OCI-M1 (cell line): Measurements from ENCODE around the gene BICDL1.

Experiments
- DNase-seq: peaks from one replicate; lab custom pipeline; 2025; lab: John Stamatoyannopoulos, UW

BICDL1 gene

DNA sequence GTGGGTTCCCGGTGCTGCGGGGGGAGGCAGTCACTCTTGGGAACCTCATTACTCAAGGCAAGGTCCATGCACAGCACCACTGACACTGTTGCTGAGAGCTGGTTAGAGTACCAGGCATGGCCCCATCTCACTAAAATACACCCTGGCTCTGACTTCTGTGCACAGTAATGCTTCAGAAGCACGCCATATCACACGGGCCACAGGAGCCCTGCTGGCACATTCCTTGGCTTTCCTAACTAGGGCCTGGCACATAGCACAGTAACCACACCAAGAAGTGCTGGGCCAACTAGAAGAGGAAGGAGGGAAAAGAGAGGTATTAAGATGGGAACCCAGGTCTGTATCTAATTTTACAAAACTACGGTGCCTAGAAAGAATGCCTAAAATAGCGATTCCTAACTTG is 141.0 kb downstream of the BICDL1 start:
- DNase-seq, result no peak

DNA sequence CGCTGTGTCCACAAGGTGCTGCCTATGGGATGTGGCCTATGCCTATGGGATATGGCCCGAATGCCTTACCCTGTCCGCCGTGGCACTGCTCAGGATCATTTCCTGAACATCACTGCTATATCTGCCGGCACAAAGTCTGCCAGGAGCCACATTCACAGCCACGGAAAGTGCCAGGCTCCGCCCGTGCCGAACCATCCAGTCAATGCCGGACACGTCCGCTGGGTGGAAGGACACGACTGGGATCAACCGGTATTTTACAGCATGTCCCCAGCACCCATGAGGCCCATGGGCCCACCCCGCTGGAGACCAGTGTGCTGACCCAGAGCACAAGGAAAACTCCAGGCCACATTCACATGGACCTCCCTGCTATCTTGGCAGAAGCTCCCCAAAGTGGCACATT is 142.1 kb downstream of the BICDL1 start:
- DNase-seq, result no peak

DNA sequence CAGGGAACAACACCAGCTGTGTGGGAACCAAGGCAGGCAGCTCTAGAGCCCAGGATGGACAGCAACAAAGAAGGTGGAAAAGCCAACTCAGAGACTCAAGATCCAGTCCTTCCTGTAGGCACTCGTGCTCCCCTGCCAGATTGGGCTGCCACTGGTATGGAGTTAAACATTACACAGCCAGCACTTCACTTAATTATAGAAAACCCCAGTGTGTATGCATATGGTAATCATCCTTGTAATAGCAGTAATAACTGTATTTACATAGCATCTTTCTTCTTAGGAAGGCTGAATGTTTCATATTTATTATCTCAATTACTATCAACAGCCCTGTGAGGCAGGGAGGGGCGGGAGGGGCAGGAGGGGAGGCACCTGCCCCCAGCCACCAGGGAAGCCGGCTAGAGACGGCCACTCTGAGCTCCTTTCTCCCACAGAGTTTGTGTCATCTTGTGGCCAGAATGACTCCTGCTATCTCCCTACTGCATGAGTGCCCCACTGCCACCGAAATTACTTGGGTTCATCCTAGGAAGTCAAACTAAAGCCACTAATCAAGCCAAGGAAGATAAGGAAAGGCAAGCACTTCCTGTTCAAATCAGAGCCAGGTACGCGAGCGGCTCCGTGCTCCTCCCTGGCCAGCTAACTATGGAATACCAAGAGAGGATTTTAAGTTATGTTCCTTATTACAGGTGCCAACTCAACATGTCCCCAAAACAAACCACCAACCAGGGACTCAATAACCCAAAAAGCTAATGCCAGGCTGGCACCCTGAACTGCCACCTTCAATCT is 143.2 kb downstream of the BICDL1 start:
- DNase-seq, result no peak

DNA sequence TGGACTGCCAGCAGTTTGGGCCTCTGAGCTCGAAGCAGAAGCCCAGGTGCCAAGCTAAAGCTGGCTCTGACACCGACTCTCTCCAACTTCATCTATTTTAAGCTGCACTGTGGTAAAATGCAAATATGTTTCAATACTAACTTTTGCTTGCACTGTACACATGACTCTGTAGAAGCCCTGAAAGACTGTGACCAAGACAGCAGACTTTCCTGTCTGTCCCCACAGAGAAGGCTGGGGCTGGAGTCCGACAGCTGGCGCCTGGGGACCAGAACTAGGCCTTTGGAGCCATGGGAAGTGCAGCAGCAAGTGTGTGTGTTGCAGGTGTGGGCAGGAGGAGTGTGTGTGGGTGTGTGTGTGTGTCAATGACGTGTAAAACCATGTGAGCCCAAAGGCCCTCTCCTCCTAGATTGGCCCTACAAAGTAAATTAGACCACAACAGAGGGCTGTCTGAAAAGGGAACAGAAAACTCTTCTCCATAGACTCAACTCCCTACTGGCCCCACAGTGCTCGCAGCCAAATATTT is 143.9 kb downstream of the BICDL1 start:
- DNase-seq, result no peak

DNA sequence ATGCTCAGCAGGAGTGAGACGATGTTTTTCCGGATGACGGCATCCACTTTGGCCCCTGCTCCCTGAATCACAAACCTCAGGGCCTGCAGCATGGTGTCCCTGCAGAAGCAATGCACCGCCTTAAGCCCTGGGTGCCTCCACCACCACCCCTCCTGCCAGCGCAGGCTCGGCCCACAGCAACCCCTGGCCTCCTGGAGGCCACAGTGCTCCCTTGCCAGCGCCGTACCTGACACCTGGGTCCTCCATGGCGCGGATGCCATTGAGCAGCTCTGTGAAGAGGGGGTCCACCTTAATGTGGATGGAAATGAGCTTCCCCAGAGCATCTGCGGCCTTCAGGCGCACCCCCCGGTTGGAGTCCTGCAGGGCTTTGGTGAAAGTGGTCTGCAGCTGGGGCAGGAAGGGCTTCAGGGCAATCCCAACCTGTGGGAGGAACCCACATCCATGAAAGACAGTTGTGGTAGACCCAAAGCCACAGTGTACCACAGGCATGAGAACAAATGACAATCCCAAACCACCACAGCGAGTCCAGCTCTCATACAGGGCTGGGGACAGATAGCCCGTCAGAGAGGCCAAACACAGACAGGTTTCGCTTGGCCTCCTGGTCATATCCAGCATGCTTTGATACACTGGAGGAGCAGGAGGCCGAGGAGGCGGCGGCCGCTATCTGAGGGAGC is 145.4 kb downstream of the BICDL1 start:
- no peak for DNase-seq

DNA sequence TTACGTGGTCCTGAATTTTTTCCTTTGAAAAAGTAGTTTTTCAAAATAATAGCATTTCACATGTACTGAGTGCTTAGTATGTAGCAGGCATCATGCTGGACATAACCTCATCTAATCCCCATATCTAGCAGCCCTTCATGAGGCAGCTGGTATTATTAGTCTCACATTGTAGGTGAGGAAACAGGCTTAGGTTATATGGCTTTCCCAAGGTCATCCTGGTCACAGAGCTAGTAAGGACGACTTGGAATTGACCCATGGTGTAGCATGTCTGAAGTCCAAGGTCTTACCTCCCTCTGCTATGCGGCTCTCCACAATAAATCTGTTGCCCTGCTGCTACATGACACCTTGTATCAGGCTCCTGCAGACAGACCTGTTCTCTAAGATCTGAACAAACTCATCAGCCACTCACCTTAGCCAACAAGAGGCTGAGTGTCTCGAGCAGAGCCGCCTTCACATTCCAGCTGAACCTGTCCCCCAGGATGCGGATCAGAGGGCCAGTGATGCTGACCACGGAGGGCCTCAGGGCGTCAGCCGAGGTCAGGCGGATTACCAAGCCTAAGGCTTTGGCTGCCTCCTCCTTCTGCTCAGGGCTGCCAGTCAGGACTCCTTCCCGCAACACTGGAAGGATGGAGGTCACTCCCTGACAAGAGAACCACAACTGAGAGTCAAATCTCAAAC is 147.2 kb downstream of the BICDL1 start:
- no peak for DNase-seq

DNA sequence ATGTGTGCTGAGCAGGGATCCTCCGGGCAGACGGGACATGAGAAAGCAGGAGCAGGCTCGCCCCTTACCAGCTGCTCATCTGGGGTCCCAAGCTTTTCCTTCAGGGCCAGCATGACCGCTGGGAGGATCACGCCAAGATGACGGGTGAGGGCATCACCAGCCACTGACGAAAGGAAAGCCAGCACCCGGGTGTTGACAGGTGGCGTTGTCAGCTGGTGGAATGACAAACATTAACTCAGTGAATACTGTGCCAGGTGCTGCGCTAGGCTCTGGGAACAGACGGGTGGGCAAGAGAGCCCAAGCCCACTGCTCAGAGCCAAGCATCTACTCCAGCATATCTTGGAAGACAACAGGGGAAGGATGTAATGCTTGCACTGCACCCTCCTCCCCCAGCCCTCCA is 148.8 kb downstream of the BICDL1 start:
- no peak for DNase-seq

DNA sequence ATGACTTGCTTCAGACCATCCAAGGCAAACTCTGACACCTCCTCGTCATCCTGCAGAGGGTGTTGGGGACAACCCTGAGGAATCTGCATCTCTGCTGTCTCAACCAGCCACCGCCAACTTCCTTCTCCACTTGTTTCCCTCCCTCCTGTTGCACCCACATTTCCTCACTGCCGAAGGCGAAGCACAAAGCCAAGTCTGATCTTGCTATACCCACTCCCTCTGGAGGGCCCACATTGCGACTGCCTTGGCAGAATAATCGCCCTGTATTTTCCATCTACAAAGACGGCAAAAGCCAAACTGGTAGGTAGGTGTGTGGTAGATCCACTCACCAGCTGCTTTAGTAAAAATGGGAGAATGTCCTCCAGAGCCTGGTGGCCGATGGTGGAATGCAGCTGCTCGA is 149.3 kb downstream of the BICDL1 start:
- DNase-seq, result no peak

DNA sequence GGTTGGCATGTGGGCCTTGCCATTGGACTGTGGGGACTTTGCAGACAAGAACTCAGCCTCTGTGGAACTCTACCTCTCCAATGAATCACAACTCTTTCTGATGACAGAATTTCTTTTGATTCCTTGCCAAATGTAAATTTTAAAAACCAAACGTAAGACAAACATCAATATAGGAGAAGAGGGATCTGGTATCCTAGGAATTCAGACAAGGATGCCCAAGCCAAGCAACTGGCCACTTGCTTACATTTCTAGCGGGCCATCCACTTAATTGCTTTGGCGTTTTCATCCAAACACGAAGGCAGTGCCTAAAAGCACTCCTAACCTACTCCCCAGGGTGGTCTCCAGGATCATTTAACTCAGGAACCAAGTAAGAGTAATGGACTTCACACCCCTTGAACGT is 150.9 kb downstream of the BICDL1 start:
- DNase-seq, result no peak

DNA sequence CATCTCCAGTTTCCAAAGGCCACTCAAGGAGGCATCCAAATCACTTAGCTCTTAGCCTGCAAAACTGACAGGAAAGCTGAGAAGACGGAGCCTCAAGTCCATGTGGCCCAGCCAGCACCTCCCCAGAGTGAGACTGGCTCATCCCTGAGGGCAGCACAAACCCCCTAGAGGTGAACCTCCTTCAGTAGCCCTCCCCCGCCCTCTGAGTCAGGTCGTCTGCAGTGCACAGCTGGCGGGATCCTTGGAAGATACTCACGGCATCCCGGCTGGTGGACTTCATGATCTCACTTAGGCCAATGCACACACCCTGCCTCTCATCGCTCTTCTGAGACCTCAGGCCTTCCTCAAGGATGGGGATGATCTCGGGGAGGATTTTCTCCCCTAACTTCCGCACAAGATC is 151.6 kb downstream of the BICDL1 start:
- DNase-seq, result no peak

DNA sequence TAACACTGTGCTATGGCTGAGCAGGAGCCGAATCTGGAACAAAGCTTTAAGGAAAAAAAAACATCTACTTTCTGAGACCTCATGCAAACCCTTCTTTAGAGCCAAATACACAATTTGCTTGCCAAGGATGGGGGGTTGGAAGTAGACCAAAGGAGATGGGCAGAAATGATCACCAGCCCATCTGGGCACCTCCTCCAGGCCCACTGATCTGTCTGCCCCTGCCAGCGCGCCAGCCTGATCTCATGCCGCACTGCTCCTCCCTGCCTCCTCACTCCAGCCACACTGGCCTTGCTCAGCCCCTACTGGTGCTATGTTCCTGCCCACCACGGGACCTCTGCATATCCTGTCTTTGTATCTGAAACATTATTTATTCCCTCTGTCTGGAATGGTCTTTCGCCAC is 152.3 kb downstream of the BICDL1 start:
- no peak for DNase-seq

DNA sequence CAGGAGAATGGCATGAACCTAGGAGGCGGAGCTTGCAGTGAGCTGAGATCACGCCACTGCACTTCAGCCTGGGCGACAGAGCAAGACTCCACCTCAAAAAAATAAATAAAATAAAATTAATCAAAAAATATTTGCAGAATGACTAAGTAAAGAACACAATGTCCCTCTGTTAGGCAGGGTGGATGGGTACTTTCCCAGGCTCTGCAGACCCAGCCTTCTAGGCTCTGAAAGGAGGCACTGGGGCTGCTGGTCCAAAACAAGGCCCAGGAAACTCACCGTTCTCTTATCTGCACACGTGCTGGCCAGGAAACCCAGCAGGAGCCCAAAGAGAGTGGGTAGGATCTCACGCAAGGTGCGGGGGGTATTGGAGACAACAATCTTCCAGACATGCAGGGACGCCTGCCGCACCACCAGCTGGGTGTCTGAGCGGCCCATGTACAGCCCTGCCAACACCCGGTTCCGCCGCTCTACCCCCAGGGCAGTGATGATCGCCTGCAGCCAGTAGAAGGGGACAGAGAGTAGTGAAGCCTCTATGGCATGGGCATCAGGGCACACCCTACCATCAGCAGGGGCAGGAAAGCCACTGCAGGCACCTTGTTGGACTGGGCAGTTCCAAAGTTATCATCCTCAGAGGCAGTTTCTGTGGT is 153.3 kb downstream of the BICDL1 start:
- no peak for DNase-seq
